Neuronal stem cell (in vitro differentiated cells): ENCODE data around the gene ZNF579.
A peak's percentile ranks its signal among the peaks of the same experiment; 100 is the strongest.

Experiments
- DNase-seq: peaks from one replicate; pipeline ENCODE4 v3.0.0-alpha.2; 2013; ENCODE audit warnings: low spot score
- H2AFZ ChIP-seq: one replicate; pipeline ENCODE4 v1.6.1; 2013; ENCODE audit warnings: mild to moderate bottlenecking, low read length, inconsistent platforms
- H2AK5ac ChIP-seq: 2 replicates; pipeline ENCODE4 v1.6.1; 2013; ENCODE audit warnings: low read depth, mild to moderate bottlenecking, inconsistent platforms, low read length, moderate library complexity, mixed read lengths
- H2BK120ac ChIP-seq: 2 replicates; pipeline ENCODE4 v1.6.1; 2013; ENCODE audit warnings: low read depth, mild to moderate bottlenecking, inconsistent platforms, low read length, moderate library complexity, mixed read lengths
- H2BK12ac ChIP-seq: one replicate; pipeline ENCODE4 v1.6.1; 2013; ENCODE audit warnings: low read length, inconsistent platforms
- H2BK15ac ChIP-seq: 2 replicates; pipeline ENCODE4 v1.6.1; 2013; ENCODE audit warnings: mild to moderate bottlenecking, low read length, inconsistent platforms, mixed read lengths
- H2BK5ac ChIP-seq: one replicate; pipeline ENCODE4 v1.6.1; 2013; ENCODE audit warnings: inconsistent platforms, mild to moderate bottlenecking, low read length, moderate library complexity
- H3K14ac ChIP-seq: one replicate; pipeline ENCODE4 v1.6.1; 2013; ENCODE audit warnings: low read length, inconsistent platforms
- H3K18ac ChIP-seq: 2 replicates; pipeline ENCODE4 v1.6.1; 2013; ENCODE audit warnings: low read length, inconsistent platforms
- H3K23ac ChIP-seq: 2 replicates; pipeline ENCODE4 v1.6.1; 2013; ENCODE audit warnings: low read depth, mild to moderate bottlenecking, mixed read lengths, low read length, inconsistent platforms; ENCODE audit not compliant: poor library complexity
- H3K27ac ChIP-seq: replicated peaks from 3 replicates; pipeline ENCODE4 v1.5.1; 2013; ENCODE audit warnings: low read length, inconsistent platforms
- H3K27me3 ChIP-seq, 3 experiments: 2 replicates each; pipeline ENCODE4 v1.6.1; 2013; ENCODE audit warnings: low read length in 3 of 3, mild to moderate bottlenecking in 2 of 3, inconsistent platforms in 1 of 3, low read depth in 1 of 3, mixed read lengths in 1 of 3, moderate library complexity in 1 of 3; ENCODE audit not compliant: control insufficient read depth in 3 of 3, insufficient read depth in 3 of 3
- H3K36me3 ChIP-seq, 2 donors: replicated peaks in 1 of 2; 2 replicates each; pipeline ENCODE4 v1.6.1; 2013; ENCODE audit warnings: low read length in 2 of 2; ENCODE audit not compliant: control insufficient read depth in 2 of 2, insufficient read depth in 2 of 2
- H3K4ac ChIP-seq: 2 replicates; pipeline ENCODE4 v1.6.1; 2013; ENCODE audit warnings: inconsistent platforms, mild to moderate bottlenecking, low read length, moderate library complexity
- H3K4me1 ChIP-seq, 2 donors: 1 replicate in 1 of 2; 2 replicates in 1 of 2; pipeline ENCODE4 v1.6.1; 2013; ENCODE audit warnings: low read length in 2 of 2, low read depth in 1 of 2; ENCODE audit not compliant: control insufficient read depth in 2 of 2, insufficient read depth in 1 of 2
- H3K4me2 ChIP-seq: one replicate; pipeline ENCODE4 v1.6.1; 2013; ENCODE audit warnings: mild to moderate bottlenecking, low read length, inconsistent platforms; ENCODE audit not compliant: insufficient read depth, poor library complexity, severe bottlenecking
- H3K4me3 ChIP-seq, 2 donors: 2 replicates each; pipeline ENCODE4 v1.5.1; 2013; ENCODE audit warnings: low read length in 2 of 2, mild to moderate bottlenecking in 2 of 2, inconsistent platforms in 1 of 2, moderate library complexity in 1 of 2
- H3K79me1 ChIP-seq: one replicate; pipeline ENCODE4 v1.6.1; 2013; ENCODE audit warnings: low read depth, mild to moderate bottlenecking, inconsistent platforms, low read length, moderate library complexity
- H3K9ac ChIP-seq: one replicate; pipeline ENCODE4 v1.6.1; 2013; ENCODE audit warnings: mild to moderate bottlenecking, low read depth, low read length, inconsistent platforms; ENCODE audit not compliant: poor library complexity
- H3K9me3 ChIP-seq, 2 donors: replicated peaks in 1 of 2; 2 replicates each; pipeline versions ENCODE3 to v1.6.1; 2013; ENCODE audit warnings: low read length in 2 of 2, mild to moderate bottlenecking in 2 of 2, inconsistent platforms in 1 of 2, low read depth in 1 of 2, mixed read lengths in 1 of 2, moderate library complexity in 1 of 2; ENCODE audit not compliant: control insufficient read depth in 2 of 2, insufficient read depth in 1 of 2
- H4K8ac ChIP-seq: one replicate; pipeline ENCODE4 v1.6.1; 2013; ENCODE audit warnings: low read depth, mild to moderate bottlenecking, inconsistent platforms, low read length, moderate library complexity
- H4K91ac ChIP-seq: one replicate; pipeline ENCODE4 v1.6.1; 2013; ENCODE audit warnings: low read length, low read depth, mild to moderate bottlenecking, inconsistent platforms; ENCODE audit not compliant: poor library complexity
- WGBS, 2 donors: extraction: QIAGEN DNeasy Blood & Tissue Kit; methylation state at CpG; one replicate each; pipeline ENCODE4 v1.1.7; 2013; ENCODE audit warnings: missing lambda C conversion rate in 2 of 2, mixed read lengths in 1 of 2; ENCODE audit not compliant: insufficient read length in 2 of 2, insufficient replicate concordance in 1 of 2; ENCODE audit errors: extremely low coverage in 2 of 2; 5-methylcytosine and 5-hydroxymethylcytosine counted together

The ZNF579 gene

GRCh38 chr19:55559684-55560083 is 21.0 kb downstream of the ZNF579 start:
- peak overlapping the region; percentile 80 for H2BK15ac ChIP-seq
- H2BK12ac ChIP-seq, result peak overlapping the region; percentile 24
- no peaks in the 10 kb centered on the region for H3K36me3 ChIP-seq
- DNase-seq, result no peak
- no CpG with 5 or more reads among the region's 9 CpGs for WGBS, 2 donors
- no peak overlapping the region for H2AFZ ChIP-seq
- H3K9ac ChIP-seq, result no peak overlapping the region
- no peaks in the 10 kb centered on the region for H3K9me3 ChIP-seq
- H3K27ac ChIP-seq, result no peak overlapping the region
- peak overlapping the region; percentile 83 for H2AK5ac ChIP-seq
- H3K27me3 ChIP-seq, result no peaks in the 10 kb centered on the region
- peak overlapping the region in 1 of 2 donors; percentile 25 for H3K4me3 ChIP-seq
- H2BK120ac ChIP-seq, result no peak overlapping the region
- no peak overlapping the region for H3K14ac ChIP-seq
- H3K4ac ChIP-seq, result no peak overlapping the region
- H4K91ac ChIP-seq, result no peak overlapping the region
- H2BK5ac ChIP-seq, result no peak overlapping the region
- no peaks in the 10 kb centered on the region for H3K79me1 ChIP-seq
- no peak overlapping the region for H4K8ac ChIP-seq
- H3K4me2 ChIP-seq, result no peak overlapping the region
- H3K23ac ChIP-seq, result no peak overlapping the region
- no peak overlapping the region for H3K18ac ChIP-seq
- peaks cover 4 to 6% of the 10 kb centered on the region in 2 donors for H3K4me1 ChIP-seq

DNA sequence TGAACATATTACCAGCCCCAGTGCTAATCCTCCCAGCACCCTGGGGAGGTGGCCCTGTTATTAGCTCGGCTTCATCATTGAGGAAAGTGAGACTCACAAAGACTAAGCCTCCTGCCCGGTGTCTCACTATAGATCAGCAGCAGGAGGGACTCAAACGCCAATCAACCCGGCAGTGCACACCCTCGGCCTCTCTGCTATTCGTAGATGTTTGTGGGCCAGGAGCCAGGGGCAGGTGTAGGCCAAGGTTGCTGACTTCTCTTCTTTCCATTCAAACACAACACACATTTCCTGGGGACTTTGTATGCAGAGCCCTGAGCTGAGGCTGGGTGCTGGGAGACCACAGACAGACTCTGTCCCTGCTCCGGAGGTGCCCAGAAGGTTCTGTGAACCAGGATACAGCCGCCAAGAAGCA is 25.9 kb downstream of the ZNF579 start:
- DNase-seq, result no peak
- no peaks in the 10 kb centered on the region for H3K36me3 ChIP-seq
- no peak overlapping the region for H4K8ac ChIP-seq
- no peaks in the 10 kb centered on the region for H3K79me1 ChIP-seq
- no peak overlapping the region for H2AK5ac ChIP-seq
- H3K27me3 ChIP-seq, result no peaks in the 10 kb centered on the region
- H4K91ac ChIP-seq, result no peak overlapping the region
- no CpG with 5 or more reads among the region's 8 CpGs for WGBS, 2 donors
- peak overlapping the region; percentile 25 for H3K27ac ChIP-seq
- H3K4me2 ChIP-seq, result no peak overlapping the region
- no peak overlapping the region for H3K23ac ChIP-seq
- H3K9ac ChIP-seq, result no peak overlapping the region
- no peak overlapping the region for H3K14ac ChIP-seq
- no peak overlapping the region for H2BK15ac ChIP-seq
- peak overlapping the region; percentile 44 for H3K18ac ChIP-seq
- H2BK12ac ChIP-seq, result peak overlapping the region; percentile 33
- no peak overlapping the region for H2BK120ac ChIP-seq
- H3K4ac ChIP-seq, result no peak overlapping the region
- no peak overlapping the region for H3K4me3 ChIP-seq
- H3K9me3 ChIP-seq, result no peaks in the 10 kb centered on the region
- H2BK5ac ChIP-seq, result peak overlapping the region; percentile 9
- H2AFZ ChIP-seq, result peak overlapping the region; percentile 13
- H3K4me1 ChIP-seq, result peaks cover 17 to 23% of the 10 kb centered on the region in 2 donors

GRCh38 chr19:55554302-55554701 is 26.3 kb downstream of the ZNF579 start:
- Histone ChIP-seq H3K14ac (no peak overlapping the region), H2AFZ (peak overlapping the region; percentile 13), H2BK5ac (peak overlapping the region; percentile 9), H2AK5ac (no peak overlapping the region), H3K27ac (peak overlapping the region; percentile 25), H3K4me3 (no peak overlapping the region), H4K8ac (no peak overlapping the region), H3K4ac (no peak overlapping the region), H2BK120ac (no peak overlapping the region), H2BK12ac (no peak overlapping the region), H4K91ac (no peak overlapping the region), H3K23ac (no peak overlapping the region), H3K79me1 (no peaks in the 10 kb centered on the region), H3K4me2 (no peak overlapping the region), H2BK15ac (no peak overlapping the region), H3K9ac (no peak overlapping the region), H3K4me1 (peaks cover 17 to 24% of the 10 kb centered on the region in 2 donors), H3K27me3 (no peaks in the 10 kb centered on the region), H3K36me3 (no peaks in the 10 kb centered on the region), H3K9me3 (no peaks in the 10 kb centered on the region), H3K18ac (peak overlapping the region; percentile 44)
- no peak for DNase-seq
- no CpG with 5 or more reads among the region's 9 CpGs for WGBS, 2 donors

GRCh38 chr19:55553217-55554182 is 27.1 kb downstream of the ZNF579 start:
- Histone ChIP-seq H3K27me3 (no peaks in the 10 kb centered on the region), H3K9me3 (no peaks in the 10 kb centered on the region), H3K4me3 (no peak overlapping the region), H3K4me1 (peaks cover 17 to 24% of the 10 kb centered on the region in 2 donors), H3K9ac (no peak overlapping the region), H3K4ac (no peak overlapping the region), H2AK5ac (no peak overlapping the region), H4K91ac (no peak overlapping the region), H2BK12ac (no peak overlapping the region), H3K36me3 (no peaks in the 10 kb centered on the region), H3K79me1 (no peaks in the 10 kb centered on the region), H3K4me2 (no peak overlapping the region), H4K8ac (no peak overlapping the region), H2BK120ac (no peak overlapping the region), H3K23ac (no peak overlapping the region), H3K14ac (no peak overlapping the region), H3K27ac (no peak overlapping the region), H3K18ac (no peak overlapping the region), H2BK5ac (no peak overlapping the region), H2AFZ (peak overlapping the region; percentile 38), H2BK15ac (no peak overlapping the region)
- no CpG with 5 or more reads among the region's 13 CpGs for WGBS, 2 donors
- DNase-seq, result no peak
